Activated CD4-positive, CD25-positive, alpha-beta regulatory T cell (primary cell): ENCODE measurements around the gene OR56A4.
"Not testable (repeated sequence)": the region's sequence is repeated elsewhere in the genome, so short reads cannot be mapped to it uniquely, and the experiment has no call there.

ENCODE experiments used
- DNase-seq, 4 experiments: peaks; one replicate each; lab custom pipeline; 2025; lab: John Stamatoyannopoulos, UW

The OR56A4 gene

GRCh38 chr11:5960704-5961320 lies 45.9 kb downstream of the OR56A4 start:
- not testable (repeated sequence) for DNase-seq

- no peak for DNase-seq
These were observed 51.2 kb downstream of the OR56A4 start for GRCh38 chr11:5955586-5955985.
